ENCODE data around the gene STT3A. TPM values are rescaled to one million over a fixed set of nuclear protein-coding genes. Genes with fewer than 3 reads are reported as not detected.

STT3A gene
- total and polyA plus RNA-seq, 10 of the 15 experiments (the other 5 are each of a cell fraction or from before 2014, with no cell fraction given), result 74.4 to 202 (median 118) TPM

- TF ChIP-seq, protein P1, sequence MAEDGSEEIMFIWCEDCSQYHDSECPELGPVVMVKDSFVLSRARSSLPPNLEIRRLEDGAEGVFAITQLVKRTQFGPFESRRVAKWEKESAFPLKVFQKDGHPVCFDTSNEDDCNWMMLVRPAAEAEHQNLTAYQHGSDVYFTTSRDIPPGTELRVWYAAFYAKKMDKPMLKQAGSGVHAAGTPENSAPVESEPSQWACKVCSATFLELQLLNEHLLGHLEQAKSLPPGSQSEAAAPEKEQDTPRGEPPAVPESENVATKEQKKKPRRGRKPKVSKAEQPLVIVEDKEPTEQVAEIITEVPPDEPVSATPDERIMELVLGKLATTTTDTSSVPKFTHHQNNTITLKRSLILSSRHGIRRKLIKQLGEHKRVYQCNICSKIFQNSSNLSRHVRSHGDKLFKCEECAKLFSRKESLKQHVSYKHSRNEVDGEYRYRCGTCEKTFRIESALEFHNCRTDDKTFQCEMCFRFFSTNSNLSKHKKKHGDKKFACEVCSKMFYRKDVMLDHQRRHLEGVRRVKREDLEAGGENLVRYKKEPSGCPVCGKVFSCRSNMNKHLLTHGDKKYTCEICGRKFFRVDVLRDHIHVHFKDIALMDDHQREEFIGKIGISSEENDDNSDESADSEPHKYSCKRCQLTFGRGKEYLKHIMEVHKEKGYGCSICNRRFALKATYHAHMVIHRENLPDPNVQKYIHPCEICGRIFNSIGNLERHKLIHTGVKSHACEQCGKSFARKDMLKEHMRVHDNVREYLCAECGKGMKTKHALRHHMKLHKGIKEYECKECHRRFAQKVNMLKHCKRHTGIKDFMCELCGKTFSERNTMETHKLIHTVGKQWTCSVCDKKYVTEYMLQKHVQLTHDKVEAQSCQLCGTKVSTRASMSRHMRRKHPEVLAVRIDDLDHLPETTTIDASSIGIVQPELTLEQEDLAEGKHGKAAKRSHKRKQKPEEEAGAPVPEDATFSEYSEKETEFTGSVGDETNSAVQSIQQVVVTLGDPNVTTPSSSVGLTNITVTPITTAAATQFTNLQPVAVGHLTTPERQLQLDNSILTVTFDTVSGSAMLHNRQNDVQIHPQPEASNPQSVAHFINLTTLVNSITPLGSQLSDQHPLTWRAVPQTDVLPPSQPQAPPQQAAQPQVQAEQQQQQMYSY (CRISPR knock-in tag; IDR thresholded peaks at IDR 0.05), result no peak
- TF ChIP-seq RBBP5 (conservative IDR thresholded peaks at IDR 0.05) (no peak), POLR2AphosphoS2 (IDR thresholded peaks at IDR 0.05; ENCODE audit: low read depth, low read length) (no peak), ZSCAN29 (IDR thresholded peaks at IDR 0.05) (no peak), SIN3A (IDR thresholded peaks at IDR 0.05; ENCODE audit: low read depth, low read length) (no peak), MYC (IDR thresholded peaks at IDR 0.05; ENCODE audit: insufficient read depth, insufficient read length, insufficient replicate concordance, low read length, severe bottlenecking) (no peak), PKNOX1 (IDR thresholded peaks at IDR 0.05) (no peak), RAD21 (IDR thresholded peaks at IDR 0.05; ENCODE audit: insufficient read depth, low read depth, low read length) (no peak), MLLT1 (IDR thresholded peaks at IDR 0.05) (no peak), SMAD5 (IDR thresholded peaks at IDR 0.05; ENCODE audit: low read depth) (no peak), SMC3 (IDR thresholded peaks at IDR 0.05; ENCODE audit: borderline replicate concordance, low read length) (no peak), YBX1 (IDR thresholded peaks at IDR 0.05) (no peak), MTA3 (IDR thresholded peaks at IDR 0.05; ENCODE audit: borderline replicate concordance, low read length) (no peak)
- TF ChIP-seq, protein P2, sequence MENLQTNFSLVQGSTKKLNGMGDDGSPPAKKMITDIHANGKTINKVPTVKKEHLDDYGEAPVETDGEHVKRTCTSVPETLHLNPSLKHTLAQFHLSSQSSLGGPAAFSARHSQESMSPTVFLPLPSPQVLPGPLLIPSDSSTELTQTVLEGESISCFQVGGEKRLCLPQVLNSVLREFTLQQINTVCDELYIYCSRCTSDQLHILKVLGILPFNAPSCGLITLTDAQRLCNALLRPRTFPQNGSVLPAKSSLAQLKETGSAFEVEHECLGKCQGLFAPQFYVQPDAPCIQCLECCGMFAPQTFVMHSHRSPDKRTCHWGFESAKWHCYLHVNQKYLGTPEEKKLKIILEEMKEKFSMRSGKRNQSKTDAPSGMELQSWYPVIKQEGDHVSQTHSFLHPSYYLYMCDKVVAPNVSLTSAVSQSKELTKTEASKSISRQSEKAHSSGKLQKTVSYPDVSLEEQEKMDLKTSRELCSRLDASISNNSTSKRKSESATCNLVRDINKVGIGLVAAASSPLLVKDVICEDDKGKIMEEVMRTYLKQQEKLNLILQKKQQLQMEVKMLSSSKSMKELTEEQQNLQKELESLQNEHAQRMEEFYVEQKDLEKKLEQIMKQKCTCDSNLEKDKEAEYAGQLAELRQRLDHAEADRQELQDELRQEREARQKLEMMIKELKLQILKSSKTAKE (IDR thresholded peaks at IDR 0.05; ENCODE audit: low read depth, poor library complexity, severe bottlenecking), result no peak
Observed at GRCh38 chr11:125583496-125583895, 9.2 kb upstream of the STT3A start (continued).

All from GM12878 (cell line).